K562 (cell line): Measurements from ENCODE around the gene SLC38A2. TPM values are rescaled to one million over a fixed set of nuclear protein-coding genes. Genes with fewer than 3 reads are reported as not detected.

Experiments
- ARID1B ChIP-seq: fragments of 450-650 bp; IDR thresholded peaks from 2 replicates; pipeline ENCODE4 v1.6.1; 2016; ENCODE audit warnings: antibody characterized with exemption, mild to moderate bottlenecking, inconsistent platforms
- CBX8 ChIP-seq: fragments of 200-600 bp; sonication (generic); IDR thresholded peaks from 2 replicates; pipeline ENCODE4 v1.6.1; 2012; ENCODE audit warnings: borderline replicate concordance, mixed run types, low read depth, mild to moderate bottlenecking, moderate library complexity, mixed read lengths, low read length, control low read depth, inconsistent platforms; ENCODE audit not compliant: poor library complexity, severe bottlenecking; ENCODE audit errors: extremely low read depth
- E2F4 ChIP-seq: sonication (generic); formaldehyde crosslinking; IDR thresholded peaks from 2 replicates; pipeline ENCODE4 v1.8.0; 2022; ENCODE audit warnings: mild to moderate bottlenecking, low read depth, missing genetic modification reagents
- HDAC3 ChIP-seq: fragments of 450-650 bp; IDR thresholded peaks from 2 replicates; pipeline ENCODE4 v1.6.1; 2018; ENCODE audit warnings: borderline replicate concordance, mild to moderate bottlenecking, moderate library complexity; ENCODE audit not compliant: partially characterized antibody
- HEY1 ChIP-seq: fragments of 250-450 bp; sonication (Bioruptor Pico); IDR thresholded peaks from 2 replicates; pipeline ENCODE4 v1.5.0; 2020; ENCODE audit warnings: mild to moderate bottlenecking, moderate library complexity, borderline replicate concordance
- JUNB ChIP-seq: fragments of 450-650 bp; formaldehyde crosslinking; conservative IDR thresholded peaks from 2 replicates; pipeline ENCODE4 v1.4.0; 2020; ENCODE audit warnings: mild to moderate bottlenecking
- JUND ChIP-seq, 2 experiments: IDR thresholded peaks; 2 replicates in 1 of 2; 3 replicates in 1 of 2; pipeline ENCODE4 v1.6.1; 2011; ENCODE audit warnings: borderline replicate concordance in 2 of 2, low read depth in 2 of 2, low read length in 2 of 2, improper control_type of control experiment in 1 of 2, missing biosample characterization in 1 of 2, missing genetic modification characterization in 1 of 2, missing genetic modification reagents in 1 of 2
- PRPF4 ChIP-seq: fragments of 200-400 bp; formaldehyde crosslinking; IDR thresholded peaks from one replicate; pipeline ENCODE4 v1.6.1; 2017; ENCODE audit warnings: low read length, low read depth, mild to moderate bottlenecking; ENCODE audit not compliant: insufficient read depth, poor library complexity, severe bottlenecking
- RCOR1 ChIP-seq, 2 experiments: IDR thresholded peaks; 2 replicates each; pipeline ENCODE4 v1.6.1; 2012; ENCODE audit warnings: low read depth in 2 of 2, low read length in 2 of 2, borderline replicate concordance in 1 of 2, improper control_type of control experiment in 1 of 2
- RNF219 ChIP-seq: fragments of 250-450 bp; sonication (Bioruptor Pico); IDR thresholded peaks from 2 replicates; pipeline ENCODE4 v1.5.0; 2022; ENCODE audit warnings: mild to moderate bottlenecking
- SETDB1 ChIP-seq: IDR thresholded peaks from one replicate; pipeline ENCODE4 v1.6.1; 2012; ENCODE audit warnings: low read length, control low read depth, inconsistent platforms
- SMC3 ChIP-seq: conservative IDR thresholded peaks from 2 replicates; pipeline ENCODE4 v1.6.1; 2011; ENCODE audit warnings: low read depth, low read length, improper control_type of control experiment; ENCODE audit not compliant: insufficient read depth
- SOX6 ChIP-seq: fragments of 450-650 bp; IDR thresholded peaks from 2 replicates; pipeline ENCODE4 v1.6.1; 2014; ENCODE audit warnings: mild to moderate bottlenecking
- SRSF7 ChIP-seq: fragments of 200-400 bp; formaldehyde crosslinking; optimal IDR thresholded peaks from 2 replicates; pipeline ENCODE3; 2017; ENCODE audit warnings: mild to moderate bottlenecking, low read depth, low read length
- STAT5A ChIP-seq: IDR thresholded peaks from 2 replicates; pipeline ENCODE4 v1.6.1; 2012; ENCODE audit warnings: low read length, inconsistent platforms, borderline replicate concordance
- THRB ChIP-seq: fragments of 450-650 bp; formaldehyde crosslinking; conservative IDR thresholded peaks from 2 replicates; pipeline ENCODE4 v1.4.0; 2022; ENCODE audit warnings: mild to moderate bottlenecking, missing genetic modification characterization
- XRCC3 ChIP-seq: fragments of 450-650 bp; IDR thresholded peaks from 2 replicates; pipeline ENCODE4 v1.6.1; 2017; ENCODE audit warnings: mild to moderate bottlenecking, moderate library complexity
- YY1 ChIP-seq, 3 experiments: IDR thresholded peaks; 2 replicates each; pipeline ENCODE4 v1.6.1; 2011; ENCODE audit warnings: low read length in 2 of 3, mild to moderate bottlenecking in 2 of 3, moderate library complexity in 2 of 3, borderline replicate concordance in 1 of 3, control low read depth in 1 of 3, low read depth in 1 of 3; ENCODE audit not compliant: insufficient read depth in 3 of 3, insufficient replicate concordance in 2 of 3, control insufficient read depth in 1 of 3, insufficient read length in 1 of 3; ENCODE audit errors: extremely low read depth in 1 of 3
- ZBED1 ChIP-seq: IDR thresholded peaks from 2 replicates; pipeline ENCODE4 v1.6.1; 2014
- ZBTB26 ChIP-seq: fragments of 450-650 bp; formaldehyde crosslinking; IDR thresholded peaks from 2 replicates; pipeline ENCODE4 v1.4.0; 2022; ENCODE audit warnings: missing genetic modification characterization
- ZNF644 ChIP-seq: fragments of 200-800 bp; sonication (Bioruptor generic); IDR thresholded peaks from 2 replicates; pipeline ENCODE4 v1.6.1; 2016; ENCODE audit warnings: low read depth, missing genetic modification characterization, missing compliant biosample characterization
- ZNF699 ChIP-seq: fragments of 250-450 bp; sonication (Bioruptor Pico); IDR thresholded peaks from 2 replicates; pipeline ENCODE4 v1.8.0; 2021; ENCODE audit warnings: mild to moderate bottlenecking, moderate library complexity; ENCODE audit not compliant: insufficient replicate concordance
- polyA plus RNA-seq, 8 experiments: library from polyadenylated mRNA; depleted of rRNA in 4 of 8; stranded (reverse) in 5 of 8; unstranded in 3 of 8; fragments of >200 nt; fragmentation: Nextera tagmentation in 2 of 8; fragmentation: Illumina TruSeq in 1 of 8; extraction: Ambion mirVana in 2 of 8; extraction: Trizol in 1 of 8; gene quantifications; 2 replicates each; pipeline versions ENCODE4 v1.2.1 to v1.2.3, GENCODE V29; 2011 to 2014; ENCODE audit warnings: inconsistent platforms in 1 of 8, missing spikeins in 1 of 8
- total RNA-seq, 7 experiments: library from RNA; depleted of rRNA in 6 of 7; stranded (reverse); fragments of >200 nt in 6 of 7; fragmentation: Illumina TruSeq in 2 of 7; extraction: Trizol in 2 of 7; gene quantifications; 2 replicates each; pipeline versions ENCODE4 v1.2.1 to v1.2.3, GENCODE V29; 2011 to 2021; ENCODE audit warnings: low replicate concordance in 1 of 7

Gene SLC38A2
- total and polyA plus RNA-seq, 9 of the 15 experiments (the other 6 are each of a cell fraction or from before 2014, with no cell fraction given) = 98.7 to 292 (median 143) TPM

- TF ChIP-seq ZBTB26 (CRISPR knock-in tag) = no peak
- no peak for TF ChIP-seq SETDB1
- TF ChIP-seq JUND (IDR thresholded peaks at IDR 0.05; ENCODE audit: borderline replicate concordance, low read depth, low read length) = no peak
- no peak; the same call in 2 of the 3 replicates for TF ChIP-seq JUND (tag; IDR thresholded peaks at IDR 0.05; ENCODE audit: borderline replicate concordance, low read depth, low read length)
- TF ChIP-seq ZBED1 = no peak
- TF ChIP-seq PRPF4 = no peak
- TF ChIP-seq XRCC3 = no peak
- TF ChIP-seq ARID1B = peak; percentile 68; the same call in 1 of the 2 replicates
- TF ChIP-seq STAT5A = no peak
- TF ChIP-seq SOX6 = peak; percentile 88
- TF ChIP-seq RNF219 (CRISPR knock-in tag) = no peak
- no peak for TF ChIP-seq HEY1 (CRISPR knock-in tag)
- no peak for TF ChIP-seq E2F4
- no peak for TF ChIP-seq SMC3
- no peak for TF ChIP-seq JUNB (CRISPR knock-in tag)
- TF ChIP-seq YY1 (IDR thresholded peaks at IDR 0.05; ENCODE audit: borderline replicate concordance in 1 of 3, control insufficient read depth in 1 of 3, extremely low read depth in 1 of 3, insufficient read depth in 3 of 3, insufficient read length in 1 of 3, insufficient replicate concordance in 2 of 3, low read depth in 1 of 3, low read length in 2 of 3) = no peak
- TF ChIP-seq HDAC3 = no peak
- no peak for TF ChIP-seq ZNF699 (CRISPR knock-in tag)
- no peak for TF ChIP-seq ZNF644 (tag)
- TF ChIP-seq THRB = no peak
- no peak for TF ChIP-seq CBX8
- TF ChIP-seq RCOR1 (IDR thresholded peaks at IDR 0.05; ENCODE audit: borderline replicate concordance in 1 of 2, low read depth in 2 of 2, low read length in 2 of 2) = peak in 1 of 2 experiments; percentile 69; a peak in 1 of 4 replicates
- no peak for TF ChIP-seq SRSF7
Measured at GRCh38 chr12:46379352-46379751, 6.8 kb upstream of the SLC38A2 start (continued).
